H1 (cell line): Measurements from ENCODE around the gene TMA7B. TPM values are rescaled to one million over a fixed set of nuclear protein-coding genes. Genes with fewer than 3 reads are reported as not detected.

Experiments
- CTCF ChIA-PET: fragments of 300-600 bp; sonication (Branson Sonifier 250); formaldehyde crosslinking; loops from one replicate; lab custom pipeline; 2021; ENCODE audit not compliant: partially characterized antibody; lab: Charles Lee
- POLR2A ChIA-PET: fragments of 300-600 bp; sonication (Branson Sonifier 250); formaldehyde crosslinking; loops from one replicate; lab custom pipeline; 2021; ENCODE audit warnings: inconsistent platforms; ENCODE audit not compliant: partially characterized antibody; lab: Charles Lee
- DNase-seq, 2 experiments: peaks; one replicate each; pipeline versions ENCODE4 v3.0.0 to v3.0.0-alpha.2; 2010 to 2022; ENCODE audit warnings: low spot score in 2 of 2, low read depth in 1 of 2, mixed read lengths in 1 of 2
- FAIRE-seq: peaks from 2 replicates; lab custom pipeline; 2011; peaks lifted over from hg19 to GRCh38; lab: Jason Lieb, UNC
- H2AFZ ChIP-seq: 2 replicates; pipeline ENCODE4 v1.8.1; 2012; ENCODE audit warnings: low read length, inconsistent platforms
- H2AK5ac ChIP-seq: 2 replicates; pipeline ENCODE4 v1.6.1; 2013; ENCODE audit warnings: low read depth, low read length
- H2BK120ac ChIP-seq: replicated peaks from 2 replicates; pipeline ENCODE3; 2013; ENCODE audit warnings: low read depth, low read length, inconsistent platforms
- H2BK12ac ChIP-seq: 2 replicates; pipeline ENCODE4 v1.6.1; 2013; ENCODE audit warnings: low read depth, low read length
- H2BK15ac ChIP-seq: 2 replicates; pipeline ENCODE4 v1.6.1; 2013; ENCODE audit warnings: low read length
- H2BK20ac ChIP-seq: 2 replicates; pipeline ENCODE4 v1.6.1; 2013; ENCODE audit warnings: low read length
- H2BK5ac ChIP-seq: 2 replicates; pipeline ENCODE4 v1.6.1; 2013; ENCODE audit warnings: low read depth, low read length
- H3K14ac ChIP-seq: 2 replicates; pipeline ENCODE4 v1.6.1; 2013; ENCODE audit warnings: inconsistent platforms; ENCODE audit not compliant: insufficient read length
- H3K18ac ChIP-seq: 2 replicates; pipeline ENCODE4 v1.6.1; 2013; ENCODE audit warnings: low read length; ENCODE audit errors: extremely low read depth
- H3K23ac ChIP-seq: 2 replicates; pipeline ENCODE4 v1.6.1; 2013; ENCODE audit warnings: inconsistent platforms; ENCODE audit not compliant: insufficient read length
- H3K23me2 ChIP-seq: 2 replicates; pipeline ENCODE4 v1.6.1; 2013; ENCODE audit warnings: low read depth, low read length
- H3K27ac ChIP-seq: 2 replicates; pipeline ENCODE4 v1.6.1; 2011; ENCODE audit warnings: low read depth, low read length, inconsistent platforms
- H3K27me3 ChIP-seq, 4 experiments: replicated peaks in 1 of 4; 1 replicate in 1 of 4; 2 replicates in 3 of 4; pipeline versions ENCODE4 v1.6.1 to v1.8.1; 2011 to 2013; ENCODE audit warnings: low read length in 3 of 4, mild to moderate bottlenecking in 3 of 4, inconsistent platforms in 2 of 4, mixed read lengths in 2 of 4, moderate library complexity in 1 of 4; ENCODE audit not compliant: control insufficient read depth in 3 of 4, insufficient read depth in 3 of 4; ENCODE audit errors: extremely low read depth in 1 of 4
- H3K36me3 ChIP-seq, 4 experiments: 2 replicates each; pipeline versions ENCODE4 v1.6.1 to v1.8.1; 2011 to 2013; ENCODE audit warnings: mild to moderate bottlenecking in 4 of 4, low read length in 3 of 4, moderate library complexity in 2 of 4, control low read depth in 1 of 4, inconsistent platforms in 1 of 4; ENCODE audit not compliant: insufficient read depth in 4 of 4, control insufficient read depth in 2 of 4
- H3K4ac ChIP-seq: replicated peaks from 2 replicates; pipeline ENCODE3; 2013; ENCODE audit warnings: low read length, low read depth, mixed read lengths, inconsistent platforms; ENCODE audit not compliant: insufficient read length
- H3K4me1 ChIP-seq, 4 experiments: replicated peaks in 1 of 4; 1 replicate in 1 of 4; 2 replicates in 3 of 4; pipeline versions ENCODE4 v1.6.1 to v1.8.1; 2011 to 2013; ENCODE audit warnings: low read length in 3 of 4, inconsistent platforms in 2 of 4, mixed read lengths in 1 of 4; ENCODE audit not compliant: insufficient read depth in 4 of 4, control insufficient read depth in 3 of 4
- H3K4me2 ChIP-seq, 2 experiments: 2 replicates each; pipeline versions ENCODE4 v1.6.1 to v1.8.1; 2011 to 2013; ENCODE audit warnings: low read depth in 2 of 2, low read length in 2 of 2, control low read depth in 1 of 2, inconsistent platforms in 1 of 2, mild to moderate bottlenecking in 1 of 2; ENCODE audit not compliant: insufficient read depth in 1 of 2
- H3K4me3 ChIP-seq, 4 experiments: fragments of 200-600, 300-600 bp in 1 of 4; sonication (generic), shearing (Covaris generic), sonication (Bioruptor Twin) in 1 of 4; 2 replicates each; pipeline versions ENCODE4 v1.5.1 to v1.8.1; 2011 to 2016; ENCODE audit warnings: low read length in 4 of 4, low read depth in 3 of 4, control low read depth in 2 of 4, inconsistent platforms in 2 of 4, mild to moderate bottlenecking in 2 of 4, mixed read lengths in 1 of 4, moderate library complexity in 1 of 4; ENCODE audit not compliant: insufficient read depth in 2 of 4; ENCODE audit errors: extremely low read depth in 1 of 4
- H3K56ac ChIP-seq: replicated peaks from 2 replicates; pipeline ENCODE3; 2013; ENCODE audit warnings: low read depth, mild to moderate bottlenecking, mixed read lengths, low read length, inconsistent platforms; ENCODE audit not compliant: insufficient read length
- H3K79me1 ChIP-seq: 2 replicates; pipeline ENCODE4 v1.6.1; 2013; ENCODE audit warnings: low read depth, low read length, control low read depth
- H3K79me2 ChIP-seq, 2 experiments: 2 replicates each; pipeline versions ENCODE4 v1.6.1 to v1.8.1; 2012 to 2013; ENCODE audit warnings: low read length in 2 of 2, mild to moderate bottlenecking in 2 of 2, inconsistent platforms in 1 of 2; ENCODE audit not compliant: insufficient read depth in 2 of 2, control insufficient read depth in 1 of 2
- H3K9ac ChIP-seq, 4 experiments: replicated peaks in 1 of 4; 1 replicate in 1 of 4; 2 replicates in 3 of 4; pipeline versions ENCODE4 v1.6.1 to v1.8.1; 2011 to 2013; ENCODE audit warnings: low read depth in 3 of 4, low read length in 3 of 4, control low read depth in 2 of 4, mild to moderate bottlenecking in 2 of 4, moderate library complexity in 2 of 4, inconsistent platforms in 1 of 4; ENCODE audit errors: extremely low read depth in 1 of 4
- H3K9me3 ChIP-seq, 2 experiments: 2 replicates each; pipeline versions ENCODE4 v1.6.1 to v1.8.1; 2012 to 2013; ENCODE audit warnings: mild to moderate bottlenecking in 2 of 2, moderate library complexity in 2 of 2, control low read depth in 1 of 2, inconsistent platforms in 1 of 2, low read depth in 1 of 2, low read length in 1 of 2, mixed read lengths in 1 of 2; ENCODE audit not compliant: insufficient read depth in 2 of 2
- H4K20me1 ChIP-seq, 2 experiments: replicated peaks in 1 of 2; 2 replicates each; pipeline versions ENCODE3 to v1.8.1; 2011 to 2013; ENCODE audit warnings: inconsistent platforms in 2 of 2, low read length in 2 of 2, mild to moderate bottlenecking in 1 of 2; ENCODE audit not compliant: insufficient read depth in 2 of 2, control insufficient read depth in 1 of 2
- H4K5ac ChIP-seq: 2 replicates; pipeline ENCODE4 v1.6.1; 2013; ENCODE audit warnings: low read length, low read depth, mixed read lengths, inconsistent platforms; ENCODE audit not compliant: insufficient read length
- H4K8ac ChIP-seq: 2 replicates; pipeline ENCODE4 v1.8.0; 2013; ENCODE audit warnings: mild to moderate bottlenecking, moderate library complexity, low read length, inconsistent platforms; ENCODE audit not compliant: insufficient read depth; ENCODE audit errors: extremely low read depth
- H4K91ac ChIP-seq: replicated peaks from 2 replicates; pipeline ENCODE3; 2013; ENCODE audit warnings: low read length, mixed read lengths, inconsistent platforms; ENCODE audit not compliant: insufficient read length
- CBX5 ChIP-seq: fragments of 300-800, 300-1000 bp; sonication (generic); IDR thresholded peaks from 2 replicates; pipeline ENCODE4 v1.7.1; 2016; ENCODE audit warnings: antibody characterized with exemption, low read length, low read depth
- CHD1 ChIP-seq: IDR thresholded peaks from 2 replicates; pipeline ENCODE4 v1.6.1; 2012; ENCODE audit warnings: low read depth, low read length, improper control_type of control experiment
- CREB1 ChIP-seq: IDR thresholded peaks from 2 replicates; pipeline ENCODE4 v1.6.1; 2012; ENCODE audit warnings: inconsistent platforms
- CTBP2 ChIP-seq: IDR thresholded peaks from 2 replicates; pipeline ENCODE4 v1.7.0; 2011; ENCODE audit warnings: borderline replicate concordance, mild to moderate bottlenecking, moderate library complexity, mixed read lengths, low read length; ENCODE audit not compliant: insufficient read depth, insufficient read length
- GTF2F1 ChIP-seq: IDR thresholded peaks from 2 replicates; pipeline ENCODE4 v1.6.1; 2012; ENCODE audit warnings: low read depth, low read length, improper control_type of control experiment, borderline replicate concordance
- KDM1A ChIP-seq: fragments of 200-600, 300-600 bp; sonication (generic); IDR thresholded peaks from 2 replicates; pipeline ENCODE4 v1.7.1; 2016; ENCODE audit warnings: mild to moderate bottlenecking, low read length, borderline replicate concordance
- MAFK ChIP-seq: IDR thresholded peaks from 2 replicates; pipeline ENCODE4 v1.6.1; 2012; ENCODE audit warnings: low read depth, mild to moderate bottlenecking, improper control_type of control experiment, low read length
- NANOG ChIP-seq: IDR thresholded peaks from 2 replicates; pipeline ENCODE4 v1.6.1; 2011; ENCODE audit warnings: low read length, low read depth, mild to moderate bottlenecking, inconsistent platforms; ENCODE audit not compliant: insufficient read depth, poor library complexity, severe bottlenecking
- RXRA ChIP-seq: IDR thresholded peaks from 2 replicates; pipeline ENCODE4 v1.6.1; 2011; ENCODE audit warnings: low read depth, mild to moderate bottlenecking, low read length, moderate library complexity; ENCODE audit not compliant: insufficient read depth
- SAP30 ChIP-seq: fragments of 300-600 bp; sonication (generic); IDR thresholded peaks from 2 replicates; pipeline ENCODE4 v1.7.1; 2012; ENCODE audit warnings: low read length, moderate library complexity, mild to moderate bottlenecking, inconsistent platforms; ENCODE audit not compliant: insufficient read depth, insufficient replicate concordance
- YY1 ChIP-seq: IDR thresholded peaks from 2 replicates; pipeline ENCODE4 v1.6.1; 2011; ENCODE audit warnings: low read depth, mild to moderate bottlenecking, low read length
- WGBS, 2 experiments: shearing (Covaris generic) in 1 of 2; methylation state at CpG; one replicate each; pipeline versions ENCODE4 v1.1.6 to v1.1.7; 2013 to 2015; ENCODE audit warnings: low lambda C conversion rate in 2 of 2, mixed read lengths in 2 of 2, inconsistent platforms in 1 of 2, low coverage in 1 of 2, missing lambda C conversion rate in 1 of 2; ENCODE audit not compliant: insufficient replicate concordance in 2 of 2, insufficient coverage in 1 of 2, insufficient read length in 1 of 2; ENCODE audit errors: extremely low coverage in 1 of 2, missing lambda C conversion rate in 1 of 2; 5-methylcytosine and 5-hydroxymethylcytosine counted together
- polyA plus RNA-seq, 7 experiments: library from polyadenylated mRNA; depleted of rRNA in 3 of 7; stranded (reverse) in 5 of 7; unstranded in 2 of 7; fragments of >200 nt in 5 of 7; fragments of 200-250 nt in 2 of 7; gene quantifications; 1 replicate in 5 of 7; 2 replicates in 1 of 7; 4 replicates in 1 of 7; pipeline versions ENCODE4 v1.2.1 to v1.2.3, GENCODE V29; 2011 to 2013; ENCODE audit warnings: missing spikeins in 2 of 7, mixed read lengths in 2 of 7
- total RNA-seq: library from RNA; stranded (reverse); fragmentation: NEBNext Ultra II Directional; extraction: Animal tissue kit (Norgen Biotek cat#: 25700); gene quantifications from 2 replicates; pipeline ENCODE4 v1.2.1, GENCODE V29; 2021
- TF ChIP-seq, protein P1 (sequence below): IDR thresholded peaks from 2 replicates; pipeline ENCODE4 v1.6.1; 2012; ENCODE audit warnings: inconsistent platforms
- TF ChIP-seq, protein P2 (sequence below): IDR thresholded peaks from 2 replicates; pipeline ENCODE4 v1.6.1; 2011; ENCODE audit warnings: low read depth, mild to moderate bottlenecking, low read length; ENCODE audit not compliant: insufficient read depth

Gene TMA7B
- total and polyA plus RNA-seq, 2 of the 8 experiments (the other 6 are each of a cell fraction or from before 2014, with no cell fraction given) = not detected

DNA sequence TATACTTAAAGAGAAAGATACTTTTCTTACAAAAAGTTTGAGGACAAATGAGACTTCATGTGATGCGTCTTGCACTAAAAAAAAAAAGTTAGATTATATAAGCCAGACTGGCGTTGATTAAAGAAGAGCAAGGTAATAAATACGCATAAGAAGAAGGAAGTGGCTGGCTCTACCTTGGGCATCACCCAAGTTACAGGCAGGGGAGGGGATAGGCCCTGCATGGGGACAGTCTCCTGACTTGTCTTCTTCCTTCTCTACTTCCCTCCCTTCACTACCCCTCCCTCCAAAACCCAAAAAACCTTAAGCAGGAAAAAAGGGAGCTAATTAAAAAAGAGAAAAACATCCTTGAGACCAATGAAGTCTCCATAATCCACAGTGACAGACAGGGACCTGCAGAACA lies 22.3 kb upstream of the TMA7B start:
- no peak overlapping the region for H2BK15ac ChIP-seq
- no peak overlapping the region for H3K14ac ChIP-seq
- H3K4me1 ChIP-seq = peaks cover 2 to 19% (median 8%) of the 10 kb centered on the region in 4 experiments; a peak in 6 of 7 replicates
- H4K5ac ChIP-seq = no peak overlapping the region
- no peak overlapping the region for H3K27ac ChIP-seq
- no peak overlapping the region for H3K4me2 ChIP-seq
- no peak overlapping the region for H2BK120ac ChIP-seq
- H2AK5ac ChIP-seq = no peak overlapping the region
- no peak overlapping the region for H3K23ac ChIP-seq
- no peaks in the 10 kb centered on the region for H3K9me3 ChIP-seq
- no peak overlapping the region for H4K8ac ChIP-seq
- H4K91ac ChIP-seq = no peak overlapping the region
- no peak overlapping the region for H2BK12ac ChIP-seq
- DNase-seq (no peak), FAIRE-seq (no peak)
- no peaks in the 10 kb centered on the region for H3K79me2 ChIP-seq
- H3K27me3 ChIP-seq = no peaks in the 10 kb centered on the region; a peak in 1 of 7 replicates
- ChIA-PET CTCF (interaction anchor here (0.6 to 2.2 kb wide), 8 partner anchors 9 to 803 kb away, joined by 3 to 9 read pairs (median 4); no protein-coding TSS in a partner anchor), POLR2A (interaction anchor here (0.6 kb wide), 1 partner anchor 58 kb away, joined by 3 read pairs; no protein-coding TSS in a partner anchor)
- H3K4ac ChIP-seq = no peak overlapping the region
- H2AFZ ChIP-seq = no peak overlapping the region
- H4K20me1 ChIP-seq = no peaks in the 10 kb centered on the region
- H3K79me1 ChIP-seq = no peaks in the 10 kb centered on the region
- WGBS, 2 experiments = 96% methylated on average over 3 of the region's 3 CpGs; no CpG with 5 or more reads in 1 of the 2 experiments
- H3K9ac ChIP-seq = no peak overlapping the region
- no peaks in the 10 kb centered on the region for H3K36me3 ChIP-seq
- H3K4me3 ChIP-seq = no peak overlapping the region
- H3K18ac ChIP-seq = no peak overlapping the region
- no peaks in the 10 kb centered on the region; the same call in 1 of the 2 replicates for H3K23me2 ChIP-seq
- H2BK5ac ChIP-seq = no peak overlapping the region
- no peak overlapping the region for H2BK20ac ChIP-seq
- no peak overlapping the region for H3K56ac ChIP-seq
- TF ChIP-seq SAP30 = no peak
- TF ChIP-seq MAFK = no peak
- no peak for TF ChIP-seq CREB1
- TF ChIP-seq CHD1 = no peak
- no peak for TF ChIP-seq KDM1A
- TF ChIP-seq GTF2F1 = no peak
- TF ChIP-seq, protein P1, sequence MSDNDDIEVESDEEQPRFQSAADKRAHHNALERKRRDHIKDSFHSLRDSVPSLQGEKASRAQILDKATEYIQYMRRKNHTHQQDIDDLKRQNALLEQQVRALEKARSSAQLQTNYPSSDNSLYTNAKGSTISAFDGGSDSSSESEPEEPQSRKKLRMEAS = no peak
- TF ChIP-seq RXRA = no peak
- TF ChIP-seq YY1 = no peak
- no peak for TF ChIP-seq NANOG
- TF ChIP-seq CBX5 = no peak
- TF ChIP-seq, protein P2, sequence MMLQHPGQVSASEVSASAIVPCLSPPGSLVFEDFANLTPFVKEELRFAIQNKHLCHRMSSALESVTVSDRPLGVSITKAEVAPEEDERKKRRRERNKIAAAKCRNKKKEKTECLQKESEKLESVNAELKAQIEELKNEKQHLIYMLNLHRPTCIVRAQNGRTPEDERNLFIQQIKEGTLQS = no peak
- TF ChIP-seq CTBP2 = no peak
